ENCODE data around the gene PRSS2. TPM values are rescaled to one million over a fixed set of nuclear protein-coding genes. Genes with fewer than 3 reads are reported as not detected.

The PRSS2 gene
- total RNA-seq (10 to 100 TPM in 1 of 2 donors, not detected in 1; 13.1 TPM), polyA plus RNA-seq (ENCODE audit: insufficient read length in 6 of 6) (not detected)
- long read RNA-seq, donor 1, result 0 reads
- long read RNA-seq, donor 2, result 0 reads
- long read RNA-seq, donor 3, result 0 reads
- long read RNA-seq, donor 4, transcript PRSS2-201 (5 exons, 795 nt), result major isoform, 24 of 24 reads
- long read RNA-seq, donor 4, partial matches to known transcripts, result 0 of 24 reads
- long read RNA-seq, donor 4, other reads (novel, unspliced or antisense), result 0 of 24 reads
- long read RNA-seq, donor 5, result 0 reads
- long read RNA-seq, donor 6, result 0 reads
- long read RNA-seq, donor 7, result 0 reads
- long read RNA-seq, donor 8, partial matches to known transcripts, result 0 of 1 reads
- long read RNA-seq, donor 8, other reads (novel, unspliced or antisense), result 0 of 1 reads
- long read RNA-seq, donor 9, result 0 reads
- long read RNA-seq, donor 10, result 0 reads
- long read RNA-seq, donor 11, result 0 reads
- long read RNA-seq, donor 12, result 0 reads

DNA sequence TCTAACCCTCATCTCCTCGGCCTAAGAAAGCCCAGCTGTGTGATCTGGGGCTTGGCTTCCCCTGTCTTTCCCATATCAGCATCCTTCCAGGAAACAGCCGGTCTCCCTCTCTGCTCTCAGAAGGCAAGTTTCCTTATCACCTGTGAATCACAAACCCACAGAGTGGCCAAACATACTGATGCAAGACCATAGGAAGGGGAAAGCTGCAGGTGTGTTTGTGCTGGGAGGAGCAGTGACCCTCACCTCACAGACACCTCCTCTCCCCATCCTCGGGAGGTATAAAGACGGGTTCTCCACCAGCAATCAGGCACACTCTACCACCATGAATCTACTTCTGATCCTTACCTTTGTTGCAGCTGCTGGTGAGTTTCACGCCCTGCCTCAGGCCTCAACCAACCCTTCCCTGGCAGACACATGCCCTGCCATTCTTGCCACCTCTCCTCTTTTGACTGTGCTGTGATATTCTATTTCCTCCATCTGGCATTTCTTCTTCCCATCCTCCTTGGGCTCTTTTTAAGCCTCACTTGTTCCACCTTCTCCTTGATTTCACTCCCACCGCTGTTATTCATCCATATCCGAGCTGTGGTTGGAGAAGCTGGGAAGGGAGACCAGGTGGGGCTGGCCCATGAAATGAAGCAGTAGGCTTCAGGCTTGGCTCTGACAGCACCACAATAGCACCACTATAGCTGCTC is at the start of gene PRSS2:
Gene PRSS2, plus strand, starts transcription at position 310 of the 692 bp plus-strand sequence. Its CDS starts 13 bp downstream, at position 323.
- DNase-seq, result no peak
- intact Hi-C loops (cut with DNase I), result no loop called here
- ATAC-seq, result no peak

GRCh38 chr7:142720986-142721385 is 49.8 kb upstream of the PRSS2 start:
- Histone ChIP-seq H3K4me1 (peaks cover 0 to 6% of the 10 kb centered on the region in 2 donors), H3K36me3 (no peaks in the 10 kb centered on the region), H3K27ac (no peak overlapping the region), H3K9me3 (no peaks in the 10 kb centered on the region), H3K4me3 (no peak overlapping the region), H3K27me3 (peaks cover 0 to 13% of the 10 kb centered on the region in 2 donors)
- TF ChIP-seq, protein P1, sequence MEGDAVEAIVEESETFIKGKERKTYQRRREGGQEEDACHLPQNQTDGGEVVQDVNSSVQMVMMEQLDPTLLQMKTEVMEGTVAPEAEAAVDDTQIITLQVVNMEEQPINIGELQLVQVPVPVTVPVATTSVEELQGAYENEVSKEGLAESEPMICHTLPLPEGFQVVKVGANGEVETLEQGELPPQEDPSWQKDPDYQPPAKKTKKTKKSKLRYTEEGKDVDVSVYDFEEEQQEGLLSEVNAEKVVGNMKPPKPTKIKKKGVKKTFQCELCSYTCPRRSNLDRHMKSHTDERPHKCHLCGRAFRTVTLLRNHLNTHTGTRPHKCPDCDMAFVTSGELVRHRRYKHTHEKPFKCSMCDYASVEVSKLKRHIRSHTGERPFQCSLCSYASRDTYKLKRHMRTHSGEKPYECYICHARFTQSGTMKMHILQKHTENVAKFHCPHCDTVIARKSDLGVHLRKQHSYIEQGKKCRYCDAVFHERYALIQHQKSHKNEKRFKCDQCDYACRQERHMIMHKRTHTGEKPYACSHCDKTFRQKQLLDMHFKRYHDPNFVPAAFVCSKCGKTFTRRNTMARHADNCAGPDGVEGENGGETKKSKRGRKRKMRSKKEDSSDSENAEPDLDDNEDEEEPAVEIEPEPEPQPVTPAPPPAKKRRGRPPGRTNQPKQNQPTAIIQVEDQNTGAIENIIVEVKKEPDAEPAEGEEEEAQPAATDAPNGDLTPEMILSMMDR (IDR thresholded peaks at IDR 0.05), result no peak
- intact Hi-C loops (cut with DNase I), result no loop called here
- no peak for ATAC-seq
- no peak for DNase-seq

More for the DNA sequence above, at the start of gene PRSS2:
- no peak within 1 kb of the TSS for H3K27ac ChIP-seq
- no peaks in the 10 kb centered on the region for H3K9me3 ChIP-seq
- H3K4me1 ChIP-seq, result no peaks in the 10 kb centered on the region
- TF ChIP-seq, protein P1 (IDR thresholded peaks at IDR 0.05), result no peak
- H3K36me3 ChIP-seq, result no peaks in the 10 kb centered on the region
- peaks cover 0 to 14% of the 10 kb centered on the region in 2 donors for H3K27me3 ChIP-seq
- H3K4me3 ChIP-seq, result no peak within 1 kb of the TSS

DNA sequence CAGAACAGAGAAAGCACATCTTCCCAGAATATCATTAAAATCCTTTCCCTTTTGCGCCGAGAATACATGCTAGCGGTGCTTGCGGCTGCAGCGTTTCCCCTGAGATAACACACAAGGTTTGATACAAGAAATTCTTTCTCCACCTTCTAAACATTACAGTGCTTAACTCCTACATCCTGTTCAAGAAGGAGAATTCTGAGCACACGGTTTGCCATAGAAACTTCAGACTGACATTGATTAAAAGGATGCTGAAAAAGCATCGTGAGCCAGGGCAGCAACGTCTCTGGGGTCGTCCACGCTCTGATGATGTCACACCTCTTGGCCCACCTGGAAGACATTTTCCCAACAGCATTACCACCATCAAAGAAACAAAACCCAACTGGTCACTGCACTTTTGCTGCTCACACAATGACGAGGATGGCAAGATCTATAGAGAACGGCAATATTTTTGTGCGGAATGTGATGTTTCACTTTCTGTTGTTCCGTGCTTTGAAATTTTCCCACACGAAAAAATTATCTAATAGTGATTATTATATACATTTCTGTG is 48.4 kb upstream of the PRSS2 start:
- H3K36me3 ChIP-seq, result no peaks in the 10 kb centered on the region
- no peaks in the 10 kb centered on the region for H3K9me3 ChIP-seq
- H3K4me3 ChIP-seq, result no peak overlapping the region
- no peak overlapping the region for H3K27ac ChIP-seq
- H3K27me3 ChIP-seq, result peaks cover 0 to 13% of the 10 kb centered on the region in 2 donors
- H3K4me1 ChIP-seq, result peaks cover 0 to 6% of the 10 kb centered on the region in 2 donors
- DNase-seq (no peak), ATAC-seq (no peak)
- intact Hi-C loops (cut with DNase I), result no loop called here
- TF ChIP-seq, protein P1 (IDR thresholded peaks at IDR 0.05), result no peak

GRCh38 chr7:142733271-142733670 is 37.5 kb upstream of the PRSS2 start:
- DNase-seq (no peak), ATAC-seq (no peak)
- no peak overlapping the region for H3K4me3 ChIP-seq
- H3K36me3 ChIP-seq, result no peaks in the 10 kb centered on the region
- H3K27ac ChIP-seq, result no peak overlapping the region
- H3K4me1 ChIP-seq, result no peaks in the 10 kb centered on the region
- intact Hi-C loops (cut with DNase I), result no loop called here
- H3K9me3 ChIP-seq, result no peaks in the 10 kb centered on the region
- H3K27me3 ChIP-seq, result no peaks in the 10 kb centered on the region
- TF ChIP-seq, protein P1 (IDR thresholded peaks at IDR 0.05), result no peak
